Naive thymus-derived CD4-positive, alpha-beta T cell (primary cell): ENCODE data around the gene MED7. TPM values are rescaled to one million over a fixed set of nuclear protein-coding genes. Genes with fewer than 3 reads are reported as not detected.

ENCODE experiments used
- ATAC-seq: fragments of 150-1000 bp; cut with Tn5 transposase; 2 replicates; pipeline ENCODE4 v1.10.0; 2021; ENCODE audit warnings: mild to moderate bottlenecking, moderate library complexity
- CTCF ChIA-PET: fragments of 350-600 bp; sonication (Branson Sonifier 250); formaldehyde crosslinking; loops from one replicate; lab custom pipeline; 2021; ENCODE audit warnings: antibody characterized with exemption; lab: Charles Lee
- POLR2A ChIA-PET: fragments of 350-600 bp; sonication (Branson Sonifier 250); formaldehyde crosslinking; loops from one replicate; lab custom pipeline; 2021; ENCODE audit warnings: antibody characterized with exemption, inconsistent platforms; lab: Charles Lee
- DNase-seq, 9 donors: peaks; one replicate each; pipeline versions ENCODE4 v3.0.0 to v3.0.0-alpha.2; 2020 to 2022; ENCODE audit warnings: mixed read lengths in 1 of 9
- H3K27ac ChIP-seq: one replicate; pipeline ENCODE4 v1.7.0; 2013; ENCODE audit warnings: mild to moderate bottlenecking, low read depth, low read length, moderate library complexity
- H3K27me3 ChIP-seq, 2 donors: one replicate each; pipeline ENCODE4 v1.7.0; 2013; ENCODE audit warnings: low read length in 2 of 2, mild to moderate bottlenecking in 2 of 2, moderate library complexity in 2 of 2; ENCODE audit not compliant: control insufficient read depth in 2 of 2, insufficient read depth in 2 of 2
- H3K36me3 ChIP-seq, 3 experiments: 1 replicate in 2 of 3; 2 replicates in 1 of 3; pipeline ENCODE4 v1.7.0; 2013; ENCODE audit warnings: low read length in 3 of 3, mild to moderate bottlenecking in 3 of 3, moderate library complexity in 1 of 3; ENCODE audit not compliant: insufficient read depth in 3 of 3, control insufficient read depth in 2 of 3
- H3K4me1 ChIP-seq, 2 donors: one replicate each; pipeline ENCODE4 v1.7.0; 2013; ENCODE audit warnings: low read length in 2 of 2, mild to moderate bottlenecking in 2 of 2, moderate library complexity in 1 of 2; ENCODE audit not compliant: control insufficient read depth in 2 of 2, insufficient read depth in 2 of 2
- H3K4me3 ChIP-seq: 2 replicates; pipeline ENCODE4 v1.7.0; 2013; ENCODE audit warnings: mild to moderate bottlenecking, low read length
- H3K9me3 ChIP-seq, 3 experiments: 1 replicate in 2 of 3; 2 replicates in 1 of 3; pipeline ENCODE4 v1.7.0; 2013; ENCODE audit warnings: low read length in 3 of 3; ENCODE audit not compliant: control insufficient read depth in 2 of 3
- H3K27ac Mint-ChIP-seq, 9 donors: one replicate each; pipeline ENCODE4 v1.8.0; 2020 to 2022; ENCODE audit warnings: mixed read lengths in 9 of 9, mild to moderate bottlenecking in 8 of 9, moderate library complexity in 5 of 9, inconsistent platforms in 2 of 9
- H3K27me3 Mint-ChIP-seq, 5 donors: one replicate each; pipeline ENCODE4 v1.8.0; 2021 to 2022; ENCODE audit warnings: mixed read lengths in 5 of 5, mild to moderate bottlenecking in 1 of 5
- H3K36me3 Mint-ChIP-seq, 5 donors: one replicate each; pipeline ENCODE4 v1.8.0; 2020 to 2022; ENCODE audit warnings: mixed read lengths in 5 of 5, mild to moderate bottlenecking in 3 of 5, inconsistent platforms in 1 of 5
- H3K4me1 Mint-ChIP-seq, 7 donors: one replicate each; pipeline ENCODE4 v1.8.0; 2020 to 2022; ENCODE audit warnings: mixed read lengths in 7 of 7, mild to moderate bottlenecking in 3 of 7, inconsistent platforms in 1 of 7
- H3K4me3 Mint-ChIP-seq, 10 donors: one replicate each; pipeline ENCODE4 v1.8.0; 2020 to 2022; ENCODE audit warnings: mild to moderate bottlenecking in 10 of 10, mixed read lengths in 10 of 10, moderate library complexity in 6 of 10, inconsistent platforms in 2 of 10
- H3K9me3 Mint-ChIP-seq, 11 donors: one replicate each; pipeline ENCODE4 v1.8.0; 2020 to 2022; ENCODE audit warnings: mixed read lengths in 11 of 11, mild to moderate bottlenecking in 4 of 11, inconsistent platforms in 1 of 11, moderate library complexity in 1 of 11
- intact Hi-C, 2 donors: fragments of 100-400 bp; cut with micrococcal nuclease; formaldehyde crosslinking; loops; one replicate each; pipeline ENCODE4 v1.15.1; 2023
- polyA plus RNA-seq, 2 donors: library from polyadenylated mRNA; unstranded; fragments of 300-500 nt; fragmentation: Illumina TruSeq; gene quantifications; one replicate each; pipeline ENCODE4 v1.2.3, GENCODE V29; 2021
- total RNA-seq, 6 experiments: library from RNA in 5 of 6; stranded (reverse) in 5 of 6; gene quantifications; 1 replicate in 5 of 6; 2 replicates in 1 of 6; pipeline ENCODE4 v1.2.3 and lab custom pipeline; 2021 to 2026

The MED7 gene
- total RNA-seq (10 to 100 TPM in 3 of 5 experiments, 1 to 10 TPM in 2; 5.8 to 18.5 (median 14.2) TPM), polyA plus RNA-seq (10 to 100 TPM; 13.5 to 20.5 TPM), total RNA-seq (lab: John Stamatoyannopoulos, UW) (14.0 reads per million, percentile 43 among the genes with 10 or more reads in this experiment)

DNA sequence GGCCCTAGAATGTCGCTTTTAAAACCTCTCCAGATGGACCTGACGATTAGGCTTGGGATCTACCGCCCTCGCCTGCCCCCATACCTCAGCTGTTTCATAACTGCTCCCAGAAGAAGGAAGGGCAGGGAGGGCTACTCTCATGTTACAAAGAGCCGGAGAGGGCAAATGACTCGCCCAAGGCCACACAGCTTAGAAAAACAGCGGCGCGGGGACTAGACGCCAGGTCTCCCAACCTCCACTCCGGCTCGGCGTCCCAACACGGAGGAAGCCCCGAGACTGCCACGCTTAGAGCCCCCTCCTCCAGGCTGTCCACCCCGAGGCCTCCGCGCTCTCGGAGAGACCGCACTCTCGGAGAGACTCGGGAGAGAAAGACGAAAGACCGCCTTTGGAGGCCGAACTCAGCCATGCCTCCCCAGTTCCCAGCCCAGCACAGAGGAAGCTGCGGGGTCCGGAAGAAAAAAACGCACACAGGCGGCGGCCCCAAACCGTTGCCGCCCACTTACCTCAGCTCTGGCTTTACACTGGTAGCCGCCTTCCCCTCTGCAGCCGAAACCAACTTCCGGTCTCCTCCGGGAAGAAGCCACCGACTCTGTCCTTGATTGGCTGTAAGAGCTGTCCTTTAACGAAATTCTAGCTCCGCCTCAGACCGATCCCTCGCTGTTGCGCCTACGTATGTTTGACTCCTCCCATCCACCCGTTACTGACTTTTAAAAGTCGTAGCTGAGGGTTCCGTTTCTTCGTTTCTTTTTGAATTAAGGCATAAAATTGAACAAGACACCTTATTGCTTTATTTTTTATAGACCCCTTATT, at the start of gene MED7:
Gene MED7, minus strand, starts transcription at position 549 of the 810 bp plus-strand sequence. CDS start 3,434 bp downstream, outside the sequence.
- H3K9me3 Mint-ChIP-seq, result peaks cover 0 to 14% (median 0%) of the 10 kb centered on the region in 11 donors
- intact Hi-C loops, result loop anchor here (1.0 to 10.0 kb wide), 17 partner anchors 30 to 717 kb away; partner anchors contain the start of genes CLINT1 (in 2 of the 2), HAVCR2 (in 2 of the 2), THG1L (in 2 of the 2) and LSM11 (in 1 of the 2)
- H3K4me3 Mint-ChIP-seq, result peak within 1 kb of the TSS; percentile 92 to 99 (median 96)
- Histone ChIP-seq H3K4me3 (peak within 1 kb of the TSS; percentile 82), H3K27ac (peak within 1 kb of the TSS; percentile 94), H3K36me3 (peaks cover 7 to 23% (median 13%) of the 10 kb centered on the region in 3 experiments), H3K9me3 (no peaks in the 10 kb centered on the region), H3K4me1 (peaks cover 11 to 22% of the 10 kb centered on the region in 2 donors), H3K27me3 (no peaks in the 10 kb centered on the region)
- POLR2A ChIA-PET, result interaction anchor here (0.6 to 4.2 kb wide), 64 partner anchors 8 to 588 kb away, joined by 3 to 62 read pairs (median 5); partner anchors contain the start of genes CYFIP2, HAVCR2, ITK and THG1L
- H3K27me3 Mint-ChIP-seq, result no peaks in the 10 kb centered on the region
- CTCF ChIA-PET, result interaction anchor here (0.7 to 2.1 kb wide), 12 partner anchors 9 to 277 kb away, joined by 3 to 12 read pairs (median 4); partner anchors contain the start of gene ITK
- ATAC-seq (peak; percentile 98), DNase-seq (peak; percentile 66 to 98 (median 96))
- H3K27ac Mint-ChIP-seq, result peak within 1 kb of the TSS; percentile 97 to 100 (median 99)
- peaks cover 11 to 64% (median 48%) of the 10 kb centered on the region in 7 donors for H3K4me1 Mint-ChIP-seq
- H3K36me3 Mint-ChIP-seq, result peaks cover 12 to 30% (median 27%) of the 10 kb centered on the region in 5 donors

DNA sequence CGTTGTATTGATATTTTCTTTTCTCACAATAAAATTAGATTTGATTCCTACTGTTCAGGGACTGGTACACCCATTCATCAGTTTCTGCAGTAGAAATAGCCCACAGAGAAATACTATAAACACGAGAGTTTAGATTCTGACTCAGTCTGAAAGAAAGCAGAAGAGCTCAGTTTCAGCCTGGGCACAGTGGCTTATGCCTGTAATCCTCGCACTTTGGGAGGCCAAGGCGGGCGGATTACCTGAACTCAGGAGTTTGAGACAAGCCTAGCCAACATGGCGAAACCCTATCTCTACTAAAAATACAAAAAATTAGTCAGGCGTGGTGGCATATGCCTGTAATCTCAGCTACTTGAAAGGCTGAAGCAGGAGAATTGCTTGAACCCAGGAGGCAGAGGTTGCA, 46.6 kb upstream of the MED7 start:
- peak overlapping the region; percentile 63 to 98 (median 91) for H3K27ac Mint-ChIP-seq
- Histone ChIP-seq H3K4me3 (peak overlapping the region; percentile 68), H3K27me3 (no peaks in the 10 kb centered on the region), H3K36me3 (peaks cover 3 to 23% (median 14%) of the 10 kb centered on the region in 3 experiments), H3K9me3 (no peaks in the 10 kb centered on the region), H3K4me1 (peaks cover 75 to 81% of the 10 kb centered on the region in 2 donors), H3K27ac (peak overlapping the region; percentile 81)
- ATAC-seq (no peak), DNase-seq (no peak)
- H3K9me3 Mint-ChIP-seq, result peaks cover 0 to 8% (median 0%) of the 10 kb centered on the region in 11 donors
- H3K36me3 Mint-ChIP-seq, result peaks cover 34 to 75% (median 67%) of the 10 kb centered on the region in 5 donors
- peak overlapping the region; percentile 83 to 100 (median 96) for H3K4me3 Mint-ChIP-seq
- CTCF ChIA-PET, result interaction anchor here (1.1 to 4.5 kb wide), 7 partner anchors 9 to 40 kb away, joined by 3 to 17 read pairs (median 11); partner anchors contain the start of gene ITK
- no peaks in the 10 kb centered on the region for H3K27me3 Mint-ChIP-seq
- intact Hi-C loops, result loop anchor here (1.0 to 10.0 kb wide), 7 partner anchors 8 to 416 kb away; partner anchors contain the start of genes HAVCR2 (in 1 of the 2) and ITK (in 1 of the 2)
- H3K4me1 Mint-ChIP-seq, result peaks cover 56 to 94% (median 83%) of the 10 kb centered on the region in 7 donors
- POLR2A ChIA-PET, result interaction anchor here (0.6 to 20.7 kb wide), 19 partner anchors 4 to 132 kb away, joined by 3 to 345 read pairs (median 5); partner anchors contain the start of genes ITK and MED7

DNA sequence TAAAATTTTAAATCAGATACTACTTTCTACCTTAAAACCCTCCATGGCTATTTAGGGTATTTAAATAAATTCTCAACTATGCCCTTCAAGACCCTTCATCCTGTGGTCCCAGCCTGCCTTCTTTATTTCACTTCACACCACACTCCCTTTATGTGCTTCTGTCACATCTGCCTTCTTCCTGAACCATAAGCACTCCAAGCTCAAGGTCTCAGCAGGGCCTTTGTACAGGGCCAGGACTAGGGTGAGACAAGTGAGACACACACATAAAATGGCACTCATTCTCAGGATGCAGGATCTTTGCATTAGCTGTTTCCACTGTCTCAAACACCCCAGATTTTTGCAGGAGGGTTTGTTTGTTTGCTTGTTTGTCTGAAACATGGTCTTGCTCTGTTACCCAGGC, 45.6 kb upstream of the MED7 start:
- Mint-ChIP-seq H3K27ac (peak overlapping the region; percentile 63 to 98 (median 91)), H3K27me3 (no peaks in the 10 kb centered on the region), H3K4me1 (peaks cover 56 to 86% (median 78%) of the 10 kb centered on the region in 7 donors), H3K9me3 (peaks cover 0 to 8% (median 0%) of the 10 kb centered on the region in 11 donors), H3K4me3 (peak overlapping the region; percentile 83 to 100 (median 96)), H3K36me3 (peaks cover 44 to 79% (median 69%) of the 10 kb centered on the region in 5 donors)
- ATAC-seq, result no peak
- Histone ChIP-seq H3K27ac (peak overlapping the region; percentile 81), H3K9me3 (no peaks in the 10 kb centered on the region), H3K4me3 (peak overlapping the region; percentile 68), H3K4me1 (peaks cover 72 to 73% of the 10 kb centered on the region in 2 donors), H3K36me3 (peaks cover 6 to 33% (median 15%) of the 10 kb centered on the region in 3 experiments), H3K27me3 (no peaks in the 10 kb centered on the region)
- intact Hi-C loops, result loop anchor here (1.0 to 10.0 kb wide), 6 partner anchors 8 to 417 kb away; partner anchors contain the start of gene HAVCR2 (in 1 of the 2)
- ChIA-PET POLR2A (interaction anchor here (0.6 to 20.7 kb wide), 18 partner anchors 5 to 133 kb away, joined by 3 to 345 read pairs (median 4); partner anchors contain the start of genes GARIN3, ITK and MED7), CTCF (interaction anchor here (0.6 to 4.5 kb wide), 6 partner anchors 8 to 39 kb away, joined by 3 to 17 read pairs (median 8); partner anchors contain the start of gene ITK)
- DNase-seq, result no peak

GRCh38 chr5:157187046-157187754, 44.5 kb upstream of the MED7 start:
- ChIA-PET POLR2A (interaction anchor here (0.6 to 20.7 kb wide), 19 partner anchors 5 to 85 kb away, joined by 3 to 345 read pairs (median 6); partner anchors contain the start of genes GARIN3, ITK and MED7), CTCF (interaction anchor here (1.0 to 4.5 kb wide), 5 partner anchors 9 to 100 kb away, joined by 3 to 17 read pairs (median 4); no protein-coding TSS in a partner anchor)
- H3K4me1 ChIP-seq, result peaks cover 62% of the 10 kb centered on the region in 2 donors
- peak; percentile 35 for ATAC-seq
- H3K27me3 ChIP-seq, result no peaks in the 10 kb centered on the region
- Mint-ChIP-seq H3K27me3 (no peaks in the 10 kb centered on the region), H3K4me1 (peaks cover 50 to 75% (median 69%) of the 10 kb centered on the region in 7 donors), H3K36me3 (peaks cover 46 to 77% (median 67%) of the 10 kb centered on the region in 5 donors), H3K27ac (peak overlapping the region; percentile 63 to 98 (median 88)), H3K9me3 (peaks cover 0 to 6% (median 0%) of the 10 kb centered on the region in 11 donors), H3K4me3 (peak overlapping the region; percentile 83 to 100 (median 96))
- peak overlapping the region; percentile 81 for H3K27ac ChIP-seq
- no peak for DNase-seq
- peaks cover 6 to 34% (median 15%) of the 10 kb centered on the region in 3 experiments for H3K36me3 ChIP-seq
- intact Hi-C loops, result loop anchor here in 1 of 2 donors (10.0 kb wide), 3 partner anchors 82 to 418 kb away; partner anchors contain the start of gene HAVCR2
- H3K4me3 ChIP-seq, result peak overlapping the region; percentile 68
- no peaks in the 10 kb centered on the region for H3K9me3 ChIP-seq

DNA sequence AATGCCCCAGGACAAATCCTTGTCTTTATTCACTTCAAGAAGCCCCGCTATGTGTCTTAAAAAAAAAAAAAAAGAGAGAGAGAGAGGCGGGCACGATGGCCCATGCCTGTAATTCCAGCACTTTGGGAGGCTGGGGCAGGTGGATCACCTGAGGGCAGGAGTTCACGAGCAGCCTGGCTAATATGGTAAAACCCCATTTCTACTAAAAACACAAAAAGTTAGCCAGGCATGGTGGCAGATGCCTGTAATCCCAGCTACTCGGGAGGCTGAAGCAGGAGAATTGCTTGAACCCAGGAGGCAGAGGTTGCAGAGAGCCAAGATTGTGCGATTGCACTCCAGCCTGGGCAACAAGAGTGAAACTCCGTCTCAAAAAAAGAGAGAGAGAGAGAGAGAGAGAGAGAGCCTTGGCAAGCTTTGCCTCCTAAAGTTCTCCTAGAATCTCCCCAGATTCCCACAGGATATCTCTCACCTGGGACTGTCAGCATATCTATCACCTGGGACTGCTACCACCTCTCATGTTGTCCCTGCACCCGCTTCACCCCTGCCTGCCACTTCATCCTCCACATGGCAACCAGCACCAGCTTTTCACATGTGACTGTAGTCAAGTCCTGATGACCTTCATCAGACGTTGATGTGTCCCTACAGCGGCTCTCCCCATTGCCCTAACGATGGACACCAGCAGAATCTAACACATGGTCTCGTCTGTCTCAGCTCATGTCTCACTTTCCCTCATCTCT, 43.8 kb upstream of the MED7 start:
- H3K4me1 ChIP-seq, result peaks cover 55 to 56% of the 10 kb centered on the region in 2 donors
- ChIA-PET CTCF (interaction anchor here (1.0 to 4.5 kb wide), 4 partner anchors 10 to 101 kb away, joined by 3 to 17 read pairs (median 6); no protein-coding TSS in a partner anchor), POLR2A (interaction anchor here (0.6 to 20.7 kb wide), 16 partner anchors 5 to 81 kb away, joined by 3 to 345 read pairs (median 7); partner anchors contain the start of genes GARIN3, ITK and MED7)
- no peaks in the 10 kb centered on the region for H3K9me3 ChIP-seq
- Mint-ChIP-seq H3K4me3 (peak overlapping the region; percentile 83 to 100 (median 96)), H3K9me3 (peaks cover 0 to 3% (median 0%) of the 10 kb centered on the region in 11 donors), H3K4me1 (peaks cover 46 to 68% (median 61%) of the 10 kb centered on the region in 7 donors), H3K36me3 (peaks cover 45 to 77% (median 68%) of the 10 kb centered on the region in 5 donors), H3K27ac (peak overlapping the region; percentile 63 to 98 (median 88)), H3K27me3 (no peaks in the 10 kb centered on the region)
- intact Hi-C loops, result loop anchor here in 1 of 2 donors (10.0 kb wide), 3 partner anchors 82 to 418 kb away; partner anchors contain the start of gene HAVCR2
- no peak for DNase-seq
- ATAC-seq, result no peak
- no peaks in the 10 kb centered on the region for H3K27me3 ChIP-seq
- H3K36me3 ChIP-seq, result peaks cover 6 to 41% (median 15%) of the 10 kb centered on the region in 3 experiments
- peak overlapping the region; percentile 68 for H3K4me3 ChIP-seq
- peak overlapping the region; percentile 81 for H3K27ac ChIP-seq
